ENCODE results near the gene HGS. TPM values are rescaled to one million over a fixed set of nuclear protein-coding genes. Genes with fewer than 3 reads are reported as not detected.

HGS gene
- total RNA-seq, 1 experiment from 2014 or later: 103 TPM

DNA sequence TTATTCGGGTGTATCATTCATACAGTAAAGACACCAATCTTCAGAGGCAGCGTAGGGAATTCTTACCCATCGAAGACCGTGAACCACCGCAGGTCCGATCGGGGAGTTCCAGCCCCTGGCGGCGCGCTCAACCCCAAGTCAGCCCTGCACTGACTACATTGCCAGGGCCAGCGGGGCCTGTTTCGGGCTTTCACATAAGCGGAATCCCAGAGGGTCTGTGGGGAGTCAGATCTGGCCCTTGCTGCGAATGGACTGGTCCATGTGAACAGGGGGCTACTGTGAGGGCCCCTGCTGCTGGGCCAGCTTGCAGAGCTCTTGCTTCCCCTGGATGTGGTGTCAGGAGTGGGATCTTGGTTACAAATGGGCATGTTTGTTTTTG, 35.1 kb upstream of the HGS start:
- H3K27ac ChIP-seq: no peak overlapping the region
- H3K36me3 ChIP-seq: no peaks in the 10 kb centered on the region
- no peak for DNase-seq
- H3K27me3 ChIP-seq: 0 out of 2 replicates have a peak, but pooled peaks cover 4% of the 10 kb centered on the region
- no peak overlapping the region for H3K4me3 ChIP-seq
- H3K4me1 ChIP-seq: no peaks in the 10 kb centered on the region; the same call in 1 of the 2 replicates
- no peaks in the 10 kb centered on the region for H3K9me3 ChIP-seq (replicated peaks)

DNA sequence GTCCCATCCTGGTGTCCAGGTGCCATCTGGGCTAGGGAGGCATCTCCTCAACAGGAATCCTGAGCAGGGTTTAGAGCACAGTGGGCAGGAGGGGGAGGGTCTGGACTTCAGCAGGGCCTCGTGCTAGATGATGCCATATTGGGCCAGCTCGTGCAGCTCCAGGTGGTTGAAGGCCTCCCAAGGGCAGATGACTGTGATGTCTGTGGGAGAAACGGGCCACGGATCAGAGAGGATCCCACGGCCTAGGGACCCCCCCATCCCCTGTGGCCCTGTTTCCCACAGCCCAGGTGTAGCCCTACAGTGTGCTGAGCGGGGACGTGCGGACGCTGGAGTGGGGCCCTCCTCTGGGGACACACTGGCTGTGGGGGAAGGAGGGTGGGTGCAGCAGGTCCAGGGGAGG, 32.9 kb upstream of the HGS start:
- no peaks in the 10 kb centered on the region; the same call in 1 of the 2 replicates for H3K4me1 ChIP-seq
- DNase-seq: no peak
- no peaks in the 10 kb centered on the region for H3K9me3 ChIP-seq (replicated peaks)
- peaks cover 4% of the 10 kb centered on the region; the same call in 1 of the 2 replicates for H3K27me3 ChIP-seq
- H3K4me3 ChIP-seq: no peak overlapping the region
- H3K36me3 ChIP-seq: no peaks in the 10 kb centered on the region
- no peak overlapping the region for H3K27ac ChIP-seq

DNA sequence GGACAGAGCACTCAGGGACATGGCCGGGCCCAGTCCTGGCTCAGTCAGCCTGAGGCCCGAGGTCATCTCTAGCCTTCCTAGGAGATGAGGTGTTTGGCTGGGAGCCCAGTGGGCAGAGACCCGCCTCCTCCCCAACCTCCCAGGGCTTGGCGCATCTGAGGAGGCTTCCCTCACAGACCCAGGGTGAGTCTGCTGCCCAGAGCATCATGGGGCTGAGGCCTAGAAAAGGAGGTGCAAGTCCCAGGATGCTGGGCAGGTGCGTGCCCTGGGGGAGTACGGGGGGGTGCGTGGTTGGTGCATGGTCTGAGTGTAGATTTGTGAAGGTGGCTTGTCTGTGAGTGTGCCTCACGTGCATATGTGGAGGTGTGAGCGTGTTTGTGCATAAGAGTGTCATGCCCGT, 32.1 kb upstream of the HGS start:
- peaks cover 4% of the 10 kb centered on the region; the same call in 1 of the 2 replicates for H3K27me3 ChIP-seq
- no peak overlapping the region for H3K4me3 ChIP-seq
- H3K9me3 ChIP-seq (replicated peaks): no peaks in the 10 kb centered on the region
- H3K36me3 ChIP-seq: no peaks in the 10 kb centered on the region
- peak; percentile 62 to 70 for DNase-seq
- no peak overlapping the region for H3K27ac ChIP-seq
- no peaks in the 10 kb centered on the region; the same call in 1 of the 2 replicates for H3K4me1 ChIP-seq

DNA sequence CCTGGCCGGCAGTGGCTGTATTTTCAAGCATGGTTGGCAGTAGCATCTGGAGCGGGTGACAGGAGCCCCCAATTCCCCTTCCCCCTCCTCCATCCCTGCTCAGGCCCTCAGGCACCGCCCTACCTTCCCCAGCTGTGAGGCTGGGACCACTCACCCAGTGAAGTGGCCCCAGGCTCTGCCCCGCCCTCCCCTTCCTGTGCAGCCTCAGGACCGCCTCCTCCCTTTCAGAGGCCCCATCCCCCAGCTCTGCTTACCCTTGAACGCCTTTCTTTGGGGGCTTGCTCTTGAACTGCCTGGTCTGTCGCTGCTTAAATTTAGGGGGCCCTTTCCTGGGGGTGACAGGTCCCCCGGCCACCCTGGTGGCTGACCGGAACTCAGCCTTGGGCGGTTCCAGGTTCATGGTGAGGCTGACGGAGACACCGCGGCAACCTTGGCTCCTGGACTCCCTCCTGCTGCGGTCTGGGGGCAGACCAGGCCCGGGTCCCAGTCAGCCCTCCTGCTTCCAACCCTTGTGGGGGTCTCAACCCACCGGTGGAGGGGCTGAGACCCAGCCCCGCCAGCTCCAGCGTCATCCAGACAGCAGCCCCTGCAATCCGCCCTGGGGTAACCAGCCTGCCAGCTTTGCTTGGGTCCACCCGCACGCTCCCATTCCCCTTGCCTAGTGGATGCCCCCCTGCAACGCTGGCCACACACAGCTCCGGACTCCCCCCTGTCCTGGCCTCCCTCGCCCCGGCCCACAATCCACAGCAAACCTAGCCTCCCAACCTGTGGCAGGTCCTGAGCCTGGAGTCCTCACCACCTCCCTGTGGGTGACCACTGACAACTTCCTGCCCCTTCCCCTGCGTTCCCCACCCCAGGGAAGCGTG, 30.7 kb upstream of the HGS start:
- DNase-seq: no peak
- H3K27me3 ChIP-seq: peaks cover 4% of the 10 kb centered on the region; the same call in 1 of the 2 replicates
- H3K4me1 ChIP-seq: no peaks in the 10 kb centered on the region; the same call in 1 of the 2 replicates
- H3K9me3 ChIP-seq (replicated peaks): no peaks in the 10 kb centered on the region
- H3K27ac ChIP-seq: no peak overlapping the region
- no peak overlapping the region for H3K4me3 ChIP-seq
- H3K36me3 ChIP-seq: no peaks in the 10 kb centered on the region

DNA sequence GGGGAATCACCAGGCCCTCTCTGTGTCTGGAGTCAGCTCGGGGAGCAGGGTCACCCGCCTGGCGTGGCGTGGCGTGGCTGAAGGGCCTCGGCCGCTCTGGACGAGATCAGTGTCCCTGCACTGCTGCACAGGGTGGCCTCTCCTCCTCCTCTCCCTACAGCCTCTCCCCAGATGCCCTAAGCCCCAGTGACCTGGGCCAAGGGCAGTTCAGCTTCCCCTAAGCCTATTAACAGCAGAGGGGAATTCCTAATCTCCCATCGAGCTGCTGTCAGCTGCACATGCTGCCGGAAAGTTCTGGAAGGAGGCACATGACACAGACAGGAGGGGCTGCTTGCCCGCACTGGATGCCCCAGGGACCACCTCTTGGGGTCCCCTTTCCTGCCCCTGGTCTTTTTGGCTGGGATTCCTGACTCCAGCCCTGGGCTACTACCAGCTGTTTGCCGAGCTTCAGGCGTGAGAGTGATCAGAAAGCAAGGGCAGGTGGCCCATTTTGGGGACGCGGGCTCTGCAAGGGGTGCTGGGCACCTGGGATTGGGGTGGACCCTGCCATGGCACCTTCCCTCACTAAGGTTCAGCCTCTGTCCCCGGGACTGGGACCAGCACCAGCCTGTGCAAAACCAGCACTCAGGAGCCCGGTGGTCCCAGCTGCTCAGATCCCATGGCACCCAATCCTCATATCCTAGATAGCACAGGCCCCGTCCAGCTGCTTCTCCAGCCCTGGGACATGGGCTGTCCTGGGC, 28.3 kb upstream of the HGS start:
- H3K27ac ChIP-seq: no peak overlapping the region
- peaks cover 4% of the 10 kb centered on the region; the same call in 1 of the 2 replicates for H3K27me3 ChIP-seq
- no peaks in the 10 kb centered on the region for H3K9me3 ChIP-seq (replicated peaks)
- DNase-seq: no peak
- no peak overlapping the region for H3K4me3 ChIP-seq
- H3K4me1 ChIP-seq: no peaks in the 10 kb centered on the region; the same call in 1 of the 2 replicates
- no peaks in the 10 kb centered on the region for H3K36me3 ChIP-seq

DNA sequence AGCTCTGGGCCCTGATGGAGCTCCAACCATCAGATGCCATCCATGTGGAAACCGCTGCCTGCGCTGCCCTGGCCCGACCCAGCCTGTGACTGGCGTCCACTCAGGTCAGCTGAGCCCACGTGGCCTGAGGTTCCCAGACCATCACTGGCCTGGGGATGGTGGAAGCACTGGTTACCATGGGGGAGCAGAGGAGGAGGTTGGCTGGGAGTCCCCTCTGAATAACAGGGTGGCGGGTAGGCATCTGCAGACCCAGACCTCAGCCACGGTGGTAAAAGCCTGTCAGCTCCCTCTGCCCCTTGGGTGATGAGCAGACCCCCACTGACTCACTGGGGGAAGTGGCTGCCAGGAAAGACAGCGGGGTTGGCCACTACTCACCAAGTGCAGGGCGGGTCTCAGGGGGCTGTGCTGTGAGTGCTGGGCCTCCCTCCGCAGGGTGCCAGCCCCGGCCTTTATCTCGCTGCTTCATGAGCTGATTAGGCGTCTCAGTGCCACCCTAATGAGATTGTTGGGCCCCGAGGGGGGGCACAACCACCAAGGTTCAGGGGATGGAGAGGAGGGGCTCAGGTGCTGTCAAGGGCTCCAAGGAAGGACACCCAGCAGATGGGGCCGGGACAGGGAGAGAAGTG, 27.6 kb upstream of the HGS start, which contains the start of gene PDE6G:
Gene PDE6G, minus strand, starts transcription at position 425 of the 626 bp plus-strand sequence. CDS start 3,237 bp downstream, outside the sequence.
- H3K27me3 ChIP-seq: peaks cover 4% of the 10 kb centered on the region; the same call in 1 of the 2 replicates
- H3K27ac ChIP-seq: no peak within 1 kb of the TSS
- H3K9me3 ChIP-seq (replicated peaks): no peaks in the 10 kb centered on the region
- no peaks in the 10 kb centered on the region for H3K36me3 ChIP-seq
- no peak for DNase-seq
- H3K4me1 ChIP-seq: no peaks in the 10 kb centered on the region; the same call in 1 of the 2 replicates
- no peak within 1 kb of the TSS for H3K4me3 ChIP-seq

DNA sequence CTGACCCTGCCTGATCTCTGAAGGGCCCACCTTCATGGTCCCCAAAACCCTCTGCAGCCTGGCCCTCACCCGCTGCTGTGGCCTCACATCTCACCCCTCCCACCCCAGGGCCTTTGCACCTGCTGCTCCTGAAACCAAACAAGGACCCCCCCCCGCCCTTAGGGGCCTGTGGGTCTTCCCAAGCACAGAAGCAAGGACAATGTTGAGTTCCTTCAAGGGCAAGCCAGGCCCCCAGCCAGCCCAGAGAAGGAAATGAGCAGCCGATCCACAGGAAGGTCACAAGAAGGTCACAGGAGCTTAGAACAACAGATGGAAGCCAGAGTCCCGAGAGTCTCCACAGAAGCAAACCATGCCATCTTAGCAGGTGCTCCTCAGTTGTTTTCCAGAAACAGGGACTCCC, 27.0 kb upstream of the HGS start:
- DNase-seq: peak in 1 of 2 experiments; percentile 51
- Histone ChIP-seq H3K4me1 (no peaks in the 10 kb centered on the region; the same call in 1 of the 2 replicates), H3K9me3 (replicated peaks) (no peaks in the 10 kb centered on the region), H3K36me3 (no peaks in the 10 kb centered on the region), H3K27ac (no peak overlapping the region), H3K4me3 (no peak overlapping the region), H3K27me3 (peaks cover 4% of the 10 kb centered on the region; the same call in 1 of the 2 replicates)

DNA sequence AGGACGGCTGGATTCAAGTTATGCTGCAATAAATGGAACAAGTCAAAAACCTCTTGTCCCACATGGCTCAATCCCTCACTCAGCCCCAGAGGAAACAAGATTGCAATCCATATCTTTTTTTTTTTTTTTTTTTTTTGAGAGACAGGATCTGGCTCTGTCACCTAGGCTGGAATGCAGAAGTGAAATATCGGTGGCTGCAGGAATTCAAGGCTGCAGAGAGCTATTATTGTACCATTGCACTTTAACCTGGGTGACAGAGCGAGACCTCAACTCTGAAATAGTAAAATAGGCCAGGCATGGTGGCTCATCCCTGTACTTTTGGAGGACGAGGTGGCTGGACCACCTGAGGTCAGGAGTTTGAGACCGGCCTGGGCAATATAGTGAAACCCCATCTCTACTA, 24.8 kb upstream of the HGS start:
- H3K36me3 ChIP-seq: no peaks in the 10 kb centered on the region
- H3K4me3 ChIP-seq: no peak overlapping the region
- H3K27ac ChIP-seq: no peak overlapping the region
- no peaks in the 10 kb centered on the region for H3K4me1 ChIP-seq
- H3K9me3 ChIP-seq (replicated peaks): no peaks in the 10 kb centered on the region
- DNase-seq: no peak
- H3K27me3 ChIP-seq: no peaks in the 10 kb centered on the region; the same call in 1 of the 2 replicates

DNA sequence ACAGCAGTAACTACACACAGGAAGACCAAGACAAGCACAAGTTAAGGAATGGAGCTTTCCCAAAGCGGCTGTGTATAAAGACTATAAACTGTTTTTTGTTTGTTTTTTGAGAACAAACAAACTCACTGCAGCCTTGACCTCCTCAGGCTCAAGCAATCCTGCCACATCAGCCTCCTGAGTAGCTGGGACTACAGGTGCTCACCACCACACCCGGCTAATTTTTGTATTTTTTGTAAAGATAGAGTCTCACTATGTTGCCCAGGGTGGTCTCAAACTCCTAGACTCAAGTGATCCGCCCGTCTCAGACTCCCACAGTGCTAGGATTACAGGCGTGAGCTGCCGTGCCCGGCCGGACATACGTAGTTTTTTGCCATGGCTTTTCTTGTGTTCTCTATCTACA, 23.4 kb upstream of the HGS start:
- no peaks in the 10 kb centered on the region for H3K9me3 ChIP-seq (replicated peaks)
- DNase-seq: no peak

DNA sequence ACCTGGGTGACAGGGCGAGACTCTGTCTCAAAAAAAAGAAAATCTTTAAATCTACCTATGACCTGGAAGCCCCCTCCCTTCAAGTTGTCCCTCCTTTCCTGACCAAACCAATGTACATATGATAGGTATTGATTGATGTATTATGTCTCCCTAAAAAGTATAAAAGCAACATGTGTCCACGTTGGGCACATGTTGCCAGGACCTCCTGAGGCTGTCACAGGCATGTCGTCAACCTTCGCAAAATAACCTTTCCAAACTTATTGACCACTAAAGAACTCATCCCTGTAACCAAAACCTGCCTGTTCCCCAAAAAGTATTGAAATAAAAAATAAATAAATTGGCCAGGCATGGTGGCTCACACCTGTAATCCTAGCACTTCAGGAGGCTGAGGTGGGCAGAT, 21.8 kb upstream of the HGS start:
- no peak for DNase-seq
- H3K27me3 ChIP-seq: no peaks in the 10 kb centered on the region
- H3K36me3 ChIP-seq: no peaks in the 10 kb centered on the region
- no peaks in the 10 kb centered on the region for H3K9me3 ChIP-seq (replicated peaks)
- no peak overlapping the region for H3K4me3 ChIP-seq
- peaks cover 6% of the 10 kb centered on the region; the same call in 1 of the 2 replicates for H3K4me1 ChIP-seq
- no peak overlapping the region for H3K27ac ChIP-seq

More for the DNA sequence above, 23.4 kb upstream of the HGS start:
- Histone ChIP-seq H3K4me3 (no peak overlapping the region), H3K36me3 (no peaks in the 10 kb centered on the region), H3K27ac (no peak overlapping the region), H3K4me1 (peaks cover 3% of the 10 kb centered on the region; the same call in 1 of the 2 replicates), H3K27me3 (no peaks in the 10 kb centered on the region)

DNA sequence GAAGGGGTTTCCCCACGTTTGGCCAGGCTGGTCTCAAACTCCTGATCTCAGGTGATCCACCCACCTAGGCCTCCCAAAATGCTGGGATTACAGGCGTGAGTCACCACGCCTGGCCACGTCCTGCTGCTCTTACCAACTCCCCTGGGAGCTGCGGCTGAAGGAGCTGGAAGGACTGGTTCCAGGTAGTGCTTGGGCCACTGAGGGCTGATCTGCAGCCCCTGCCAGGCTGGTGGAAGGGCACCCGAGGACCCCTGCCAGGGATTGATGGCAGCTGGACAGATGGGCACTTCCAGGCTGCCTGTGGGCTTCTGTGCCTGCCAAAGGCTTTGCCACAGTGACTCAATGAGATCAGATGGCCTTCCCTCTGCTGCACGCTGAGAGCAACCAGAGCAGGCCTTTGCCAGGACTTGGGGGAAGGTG, 19.8 kb upstream of the HGS start:
- DNase-seq: no peak
- Histone ChIP-seq H3K9me3 (replicated peaks) (no peaks in the 10 kb centered on the region), H3K4me3 (no peak overlapping the region), H3K27me3 (no peaks in the 10 kb centered on the region), H3K36me3 (peaks cover 6% of the 10 kb centered on the region), H3K4me1 (peaks cover 12% of the 10 kb centered on the region), H3K27ac (no peak overlapping the region)

DNA sequence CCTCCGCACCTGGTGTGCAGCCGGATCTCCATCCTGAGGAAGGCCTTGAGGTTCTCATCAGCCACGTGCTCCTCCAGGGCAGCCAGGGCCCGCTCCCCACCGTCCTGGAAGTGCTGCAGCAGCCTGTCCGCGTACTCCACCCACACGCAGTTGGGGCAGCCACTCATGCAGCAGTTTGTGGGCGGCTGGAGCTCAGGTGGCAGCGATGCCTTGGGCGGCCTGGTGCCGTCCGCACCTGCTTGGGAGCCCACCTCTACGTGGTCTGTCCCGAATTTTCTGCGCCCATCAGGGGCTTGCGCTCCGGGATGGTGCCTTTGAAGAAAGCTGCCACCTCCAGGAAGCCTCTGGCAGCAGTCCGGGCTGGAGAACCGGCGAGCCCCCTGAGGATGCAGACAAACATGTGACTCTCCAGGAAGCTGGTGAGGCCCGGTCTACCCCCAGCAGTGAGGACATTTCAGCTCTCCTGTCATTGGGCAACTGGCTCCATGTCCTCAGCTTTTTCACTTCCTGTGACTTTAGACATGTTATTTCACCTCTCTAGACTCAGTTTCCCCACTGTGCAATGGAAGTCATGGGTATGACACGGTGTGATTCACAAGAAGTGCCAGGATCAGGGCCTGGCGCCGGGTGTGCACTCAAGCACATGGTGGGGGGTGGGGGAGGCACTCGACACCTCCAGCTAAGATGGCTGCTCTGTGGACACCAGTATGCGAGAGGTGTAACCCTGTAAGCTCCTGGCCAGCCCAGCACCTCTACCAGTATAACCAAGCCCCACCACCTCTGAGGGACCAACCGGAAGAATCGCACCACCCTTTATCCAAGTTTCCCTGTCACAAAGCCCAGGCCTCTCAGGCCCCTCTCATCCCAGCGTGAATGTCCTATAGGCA, 18.4 kb upstream of the HGS start:
- Histone ChIP-seq H3K4me1 (peaks cover 12% of the 10 kb centered on the region), H3K27me3 (no peaks in the 10 kb centered on the region), H3K4me3 (peak overlapping the region; percentile 87), H3K27ac (peak overlapping the region; percentile 76), H3K36me3 (peaks cover 18% of the 10 kb centered on the region), H3K9me3 (replicated peaks) (no peaks in the 10 kb centered on the region)
- peak; percentile 55 to 61 for DNase-seq

DNA sequence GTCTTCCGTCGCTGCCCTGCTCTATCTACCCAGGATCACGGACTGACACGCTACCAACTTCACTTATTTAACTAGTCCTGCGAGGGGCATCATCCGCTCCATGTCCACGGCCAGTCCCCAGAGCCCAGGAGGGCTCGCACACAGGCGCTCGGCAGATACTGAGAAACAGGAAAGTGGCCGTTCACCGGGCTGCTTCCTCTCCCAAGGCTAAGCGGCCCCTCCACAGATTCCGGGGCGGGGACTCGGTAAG, 17.8 kb upstream of the HGS start:
- H3K4me1 ChIP-seq: peaks cover 12% of the 10 kb centered on the region
- H3K27ac ChIP-seq: peak overlapping the region; percentile 76
- peak overlapping the region; percentile 87 for H3K4me3 ChIP-seq
- H3K9me3 ChIP-seq (replicated peaks): no peaks in the 10 kb centered on the region
- H3K36me3 ChIP-seq: peaks cover 23% of the 10 kb centered on the region
- no peaks in the 10 kb centered on the region for H3K27me3 ChIP-seq
- DNase-seq: peak; percentile 80 to 82

Data from SJCRH30 (cell line).